ENCODE results near the gene SMYD3.

Gene SMYD3

GRCh38 chr1:245915841-245916240 is 591.2 kb downstream of the SMYD3 start (continued):
- TF ChIP-seq ZNF585B (tag by site-specific recombination; IDR thresholded peaks at IDR 0.05) (no peak), ZNF426 (tag by site-specific recombination; IDR thresholded peaks at IDR 0.05) (no peak)

DNA sequence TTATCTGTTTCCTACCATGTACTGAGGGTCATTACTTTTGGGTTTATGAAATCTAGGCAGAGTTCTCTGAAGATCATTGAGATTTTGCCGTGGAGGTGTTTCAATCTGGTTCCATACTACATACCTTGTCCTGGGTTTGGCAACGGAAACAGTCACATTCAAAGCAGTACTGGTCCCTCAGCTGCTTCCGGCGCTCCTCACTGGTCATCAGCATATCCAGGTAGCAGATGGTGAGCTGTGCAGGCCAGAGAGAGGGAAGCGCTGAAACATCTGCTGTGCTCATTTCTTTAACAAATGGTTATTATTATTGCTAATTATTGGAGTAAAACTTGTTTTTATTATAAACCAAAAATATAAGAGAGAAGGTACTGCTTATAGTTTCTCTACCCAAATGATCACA is 591.7 kb downstream of the SMYD3 start:
- no peaks in the 10 kb centered on the region for H3K36me3 ChIP-seq (ENCODE audit: control insufficient read depth in 2 of 2, insufficient read depth in 1 of 2, low read length in 2 of 2)
- no peaks in the 10 kb centered on the region for H3K9me3 ChIP-seq (ENCODE audit: control insufficient read depth, insufficient read depth, low read depth, low read length)
- ChIA-PET POLR2A (no interaction called here), CTCF (no interaction called here)
- TF ChIP-seq ZNF629 (tag by site-specific recombination; IDR thresholded peaks at IDR 0.05): no peak
- no peak for TF ChIP-seq ZNF404 (tag by site-specific recombination; IDR thresholded peaks at IDR 0.05)
- TF ChIP-seq IKZF3 (tag by site-specific recombination; IDR thresholded peaks at IDR 0.05): no peak
- TF ChIP-seq ZNF2 (tag by site-specific recombination; IDR thresholded peaks at IDR 0.05): no peak
- TF ChIP-seq ZNF658 (tag by site-specific recombination; IDR thresholded peaks at IDR 0.05): no peak
- H3K27ac ChIP-seq (ENCODE audit: extremely low read depth, low read depth, low read length): no peak overlapping the region
- no peaks in the 10 kb centered on the region for H3K4me1 ChIP-seq (ENCODE audit: control insufficient read depth, insufficient read depth, low read length)
- no peak overlapping the region for H3K4me3 ChIP-seq (ENCODE audit: low read depth, low read length)

GRCh38 chr1:245908543-245908942 is 598.5 kb downstream of the SMYD3 start:
- Histone ChIP-seq H3K4me3 (ENCODE audit: low read depth, low read length) (no peak overlapping the region), H3K9me3 (ENCODE audit: control insufficient read depth, insufficient read depth, low read depth, low read length) (no peaks in the 10 kb centered on the region), H3K27ac (ENCODE audit: extremely low read depth, low read depth, low read length) (no peak overlapping the region), H3K36me3 (ENCODE audit: control insufficient read depth in 2 of 2, insufficient read depth in 1 of 2, low read length in 2 of 2) (no peaks in the 10 kb centered on the region), H3K4me1 (ENCODE audit: control insufficient read depth, insufficient read depth, low read length) (no peaks in the 10 kb centered on the region)
- ChIA-PET CTCF (no interaction called here), POLR2A (no interaction called here)
- TF ChIP-seq, protein P1, sequence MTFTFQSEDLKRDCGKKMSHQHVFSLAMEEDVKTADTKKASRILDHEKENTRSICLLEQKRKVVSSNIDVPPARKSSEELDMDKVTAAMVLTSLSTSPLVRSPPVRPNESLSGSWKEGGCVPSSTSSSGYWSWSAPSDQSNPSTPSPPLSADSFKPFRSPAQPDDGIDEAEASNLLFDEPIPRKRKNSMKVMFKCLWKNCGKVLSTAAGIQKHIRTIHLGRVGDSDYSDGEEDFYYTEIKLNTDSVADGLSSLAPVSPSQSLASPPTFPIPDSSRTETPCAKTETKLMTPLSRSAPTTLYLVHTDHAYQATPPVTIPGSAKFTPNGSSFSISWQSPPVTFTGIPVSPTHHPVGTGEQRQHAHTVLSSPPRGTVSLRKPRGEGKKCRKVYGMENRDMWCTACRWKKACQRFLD (tag by site-specific recombination; IDR thresholded peaks at IDR 0.05): no peak
- TF ChIP-seq ZNF280C (tag by site-specific recombination; IDR thresholded peaks at IDR 0.05) (no peak), ZBTB49 (tag by site-specific recombination; IDR thresholded peaks at IDR 0.05; ENCODE audit: low read depth) (no peak), ZNF26 (tag by site-specific recombination; IDR thresholded peaks at IDR 0.05) (no peak), ZNF404 (tag by site-specific recombination; IDR thresholded peaks at IDR 0.05) (no peak), ZNF600 (tag by site-specific recombination; IDR thresholded peaks at IDR 0.05) (no peak), ZNF133 (tag by site-specific recombination; IDR thresholded peaks at IDR 0.05) (no peak), ZNF366 (tag by site-specific recombination; conservative IDR thresholded peaks at IDR 0.05) (no peak), BCL11B (tag by site-specific recombination; IDR thresholded peaks at IDR 0.05; ENCODE audit: low read depth) (no peak), ZNF555 (tag by site-specific recombination; conservative IDR thresholded peaks at IDR 0.05) (no peak), ZNF311 (tag by site-specific recombination; IDR thresholded peaks at IDR 0.05; ENCODE audit: borderline replicate concordance) (no peak), ZBTB26 (tag by site-specific recombination; optimal IDR thresholded peaks at IDR 0.05) (no peak), ZNF16 (tag by site-specific recombination; IDR thresholded peaks at IDR 0.05; ENCODE audit: low read depth) (no peak), GFI1B (tag by site-specific recombination; IDR thresholded peaks at IDR 0.05) (no peak), ZNF391 (tag by site-specific recombination; IDR thresholded peaks at IDR 0.05; ENCODE audit: borderline replicate concordance, low read depth) (no peak)
- TF ChIP-seq, protein P2, sequence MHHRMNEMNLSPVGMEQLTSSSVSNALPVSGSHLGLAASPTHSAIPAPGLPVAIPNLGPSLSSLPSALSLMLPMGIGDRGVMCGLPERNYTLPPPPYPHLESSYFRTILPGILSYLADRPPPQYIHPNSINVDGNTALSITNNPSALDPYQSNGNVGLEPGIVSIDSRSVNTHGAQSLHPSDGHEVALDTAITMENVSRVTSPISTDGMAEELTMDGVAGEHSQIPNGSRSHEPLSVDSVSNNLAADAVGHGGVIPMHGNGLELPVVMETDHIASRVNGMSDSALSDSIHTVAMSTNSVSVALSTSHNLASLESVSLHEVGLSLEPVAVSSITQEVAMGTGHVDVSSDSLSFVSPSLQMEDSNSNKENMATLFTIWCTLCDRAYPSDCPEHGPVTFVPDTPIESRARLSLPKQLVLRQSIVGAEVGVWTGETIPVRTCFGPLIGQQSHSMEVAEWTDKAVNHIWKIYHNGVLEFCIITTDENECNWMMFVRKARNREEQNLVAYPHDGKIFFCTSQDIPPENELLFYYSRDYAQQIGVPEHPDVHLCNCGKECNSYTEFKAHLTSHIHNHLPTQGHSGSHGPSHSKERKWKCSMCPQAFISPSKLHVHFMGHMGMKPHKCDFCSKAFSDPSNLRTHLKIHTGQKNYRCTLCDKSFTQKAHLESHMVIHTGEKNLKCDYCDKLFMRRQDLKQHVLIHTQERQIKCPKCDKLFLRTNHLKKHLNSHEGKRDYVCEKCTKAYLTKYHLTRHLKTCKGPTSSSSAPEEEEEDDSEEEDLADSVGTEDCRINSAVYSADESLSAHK (tag by site-specific recombination; IDR thresholded peaks at IDR 0.05): no peak
